GM19372 (cell line): ENCODE measurements around the gene CLIP2.
"Not testable (repeated sequence)": the region's sequence is repeated elsewhere in the genome, so short reads cannot be mapped to it uniquely, and the experiment has no call there.

Experiments
- ATAC-seq: cut with Tn5 transposase; IDR thresholded peaks from one replicate; pipeline ENCODE4 v1.9.1; 2021; ENCODE audit warnings: mild to moderate bottlenecking, low read depth, moderate library complexity; ENCODE audit not compliant: unreplicated experiment

CLIP2 gene

GRCh38 chr7:74289018-74289658, at the start of gene CLIP2:
Gene CLIP2 (plus strand): TSS chr7:74289407. CDS start chr7:74317547, 28,140 bp downstream.
- peak; percentile 58 for ATAC-seq

- no peak for ATAC-seq
Observed at GRCh38 chr7:74240482-74240881, 48.7 kb upstream of the CLIP2 start.

- no peak for ATAC-seq
Observed at GRCh38 chr7:74242122-74242443, 47.1 kb upstream of the CLIP2 start.

- ATAC-seq, result no peak
Observed at GRCh38 chr7:74246497-74246896, 42.7 kb upstream of the CLIP2 start.

GRCh38 chr7:74248156-74248555, 41.1 kb upstream of the CLIP2 start:
- ATAC-seq, result no peak

GRCh38 chr7:74249058-74249457, 40.1 kb upstream of the CLIP2 start:
- ATAC-seq, result not testable (repeated sequence)

- ATAC-seq, result no peak
Observed at GRCh38 chr7:74252893-74253292, 36.3 kb upstream of the CLIP2 start.

- ATAC-seq, result no peak
Observed at GRCh38 chr7:74253331-74253730, 35.9 kb upstream of the CLIP2 start.

GRCh38 chr7:74253835-74254128, 35.4 kb upstream of the CLIP2 start:
- ATAC-seq, result peak; percentile 2

GRCh38 chr7:74254129-74254857, 34.9 kb upstream of the CLIP2 start, which contains the start of gene RFC2:
Gene RFC2 (minus strand): TSS chr7:74254399. CDS start chr7:74254383, 16 bp downstream.
- ATAC-seq, result peak; percentile 89

- ATAC-seq, result no peak
Observed at GRCh38 chr7:74254858-74255379, 34.3 kb upstream of the CLIP2 start.

GRCh38 chr7:74255461-74255860, 33.7 kb upstream of the CLIP2 start:
- not testable (repeated sequence) for ATAC-seq

- ATAC-seq, result no peak
Observed at GRCh38 chr7:74256491-74257408, 32.5 kb upstream of the CLIP2 start.

- no peak for ATAC-seq
Observed at GRCh38 chr7:74258639-74259038, 30.6 kb upstream of the CLIP2 start.

- no peak for ATAC-seq
Observed at GRCh38 chr7:74262639-74263398, 26.4 kb upstream of the CLIP2 start.

- ATAC-seq, result no peak
Observed at GRCh38 chr7:74263399-74264120, 25.6 kb upstream of the CLIP2 start.

GRCh38 chr7:74266191-74266963, 22.8 kb upstream of the CLIP2 start:
- no peak for ATAC-seq

- no peak for ATAC-seq
Observed at GRCh38 chr7:74267756-74268565, 21.2 kb upstream of the CLIP2 start.
